ENCODE measurements around the gene HELT.

HELT gene

DNA sequence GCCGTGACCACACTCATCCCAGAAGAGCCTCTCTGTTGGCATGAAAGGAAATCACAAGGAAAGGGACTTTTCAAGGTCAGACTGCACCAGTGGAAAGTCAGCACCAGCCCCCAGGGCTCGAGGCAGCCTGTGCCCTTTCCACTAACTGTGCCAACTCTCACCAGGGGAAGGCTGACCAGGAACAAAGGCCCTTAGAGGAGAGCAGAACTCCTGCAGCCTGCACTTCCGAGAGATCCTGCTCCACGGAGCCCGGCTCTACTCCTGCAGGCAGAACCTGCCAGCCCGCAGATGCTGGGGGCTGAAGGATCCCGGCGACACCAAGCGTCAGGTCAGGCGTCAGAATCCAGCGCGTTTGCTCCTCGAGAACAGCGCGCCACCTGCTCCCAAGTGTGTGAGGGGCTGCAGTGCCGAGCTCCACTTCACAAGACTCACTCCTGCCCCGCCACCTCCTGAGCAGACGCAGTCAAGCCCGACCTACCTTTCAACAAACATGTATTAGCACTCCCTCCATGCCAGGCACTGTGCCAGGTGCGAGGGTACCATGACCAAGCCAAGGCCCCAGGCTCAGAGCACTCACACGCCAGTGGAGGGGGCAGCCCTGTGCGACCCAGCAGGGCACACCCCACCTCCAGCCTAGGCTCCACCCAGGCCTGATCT lies 13.6 kb upstream of the HELT start:
- DNase-seq: no peak

DNA sequence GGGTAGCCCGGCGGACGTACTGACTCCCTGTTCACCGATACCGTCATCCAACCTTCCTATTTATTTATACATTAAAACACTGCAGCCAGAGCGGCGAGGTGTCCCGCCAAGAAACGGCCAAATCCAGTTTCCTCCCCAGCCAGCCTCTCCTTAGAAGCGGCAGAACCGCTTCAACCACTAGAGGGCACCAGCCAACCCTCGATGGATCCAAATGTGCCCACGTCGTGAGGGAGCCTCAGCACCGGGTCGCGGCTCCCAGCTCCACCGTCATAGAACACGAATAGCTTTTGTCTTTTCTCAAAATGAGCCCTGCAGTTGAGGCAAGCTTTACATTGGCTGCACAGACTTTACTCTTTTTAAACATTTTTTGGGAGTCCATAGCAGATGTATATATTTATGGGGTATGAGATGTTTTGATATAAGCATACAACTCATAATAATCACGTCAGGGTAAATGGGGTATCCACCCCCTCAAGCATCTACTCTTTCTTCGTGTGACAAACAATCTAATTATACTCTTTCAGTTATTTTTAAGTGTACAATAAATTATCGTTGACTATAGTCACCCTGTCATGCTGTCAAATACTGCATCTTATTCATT lies 13.0 kb upstream of the HELT start:
- DNase-seq: peak; percentile 81

DNA sequence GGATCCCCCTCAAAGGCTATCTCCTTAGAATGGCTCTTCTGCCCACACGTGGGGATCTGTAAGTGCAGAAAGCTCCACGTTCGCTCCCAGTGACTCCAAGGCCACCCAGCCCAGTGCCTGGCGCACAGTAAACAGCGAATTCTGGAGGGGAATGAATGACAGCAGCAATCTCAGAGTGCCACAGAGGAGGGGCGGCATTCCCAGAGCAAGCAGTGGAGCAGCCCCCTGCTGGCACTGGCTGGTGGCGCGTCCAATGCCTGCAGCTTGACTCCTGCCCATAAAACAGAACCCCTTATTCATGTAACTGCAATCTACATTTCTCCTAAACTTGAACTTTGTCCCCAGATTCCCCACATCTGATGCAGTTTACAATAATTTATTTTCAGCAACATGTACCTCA lies 6.9 kb upstream of the HELT start:
- DNase-seq: peak; percentile 36

DNA sequence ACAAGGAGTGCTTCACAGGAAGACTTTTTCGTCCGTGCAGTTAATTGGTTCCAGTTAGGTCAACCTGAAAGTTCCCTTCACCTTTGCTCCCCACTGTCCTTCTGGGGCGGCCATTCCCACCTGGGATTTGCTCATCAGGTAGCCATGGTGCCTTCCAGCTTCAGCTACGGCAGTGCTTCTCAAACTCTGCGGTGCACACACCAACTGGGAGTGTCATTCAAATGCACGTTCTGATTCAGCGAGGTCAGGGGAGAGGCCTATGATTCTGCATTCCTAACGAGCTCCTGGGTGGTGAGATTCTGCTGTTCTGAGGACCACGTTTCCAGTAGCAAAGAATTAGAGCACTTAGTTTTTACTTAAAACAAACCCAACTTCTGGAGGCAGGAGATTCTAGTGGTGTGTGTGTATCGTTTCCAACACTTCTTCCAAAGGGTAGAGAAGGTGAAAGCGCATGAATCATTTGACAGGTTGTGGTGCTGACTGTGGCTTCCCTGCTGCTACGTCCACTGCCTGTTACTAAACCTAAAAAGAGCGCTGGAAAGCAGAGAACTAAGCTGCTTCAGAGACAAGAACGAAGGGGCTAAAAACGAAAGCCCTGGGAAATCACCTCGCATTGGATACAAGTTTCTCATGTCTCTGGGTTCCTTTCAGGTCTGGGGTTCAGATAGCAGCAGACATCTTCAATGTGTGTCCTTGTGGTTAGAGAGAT lies 4.7 kb upstream of the HELT start:
- no peak for DNase-seq

DNA sequence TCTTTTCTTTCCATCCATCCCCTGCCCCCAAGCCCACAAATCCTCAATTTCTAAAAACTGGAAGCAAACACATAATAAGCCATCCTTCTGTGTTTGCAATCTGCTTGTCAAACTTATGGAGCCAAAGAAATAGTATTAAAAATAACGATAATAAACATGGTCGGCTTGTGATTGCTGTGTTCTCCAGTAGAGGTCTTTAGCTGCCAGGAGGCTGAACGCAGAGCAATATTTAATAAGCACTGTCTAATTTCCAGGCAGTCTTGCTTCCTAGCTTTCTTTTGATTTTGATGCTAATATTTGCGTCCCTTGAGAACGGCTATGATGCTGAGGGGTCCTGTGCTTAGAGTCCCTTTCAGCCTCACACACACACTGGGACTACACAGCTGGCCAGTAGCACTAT lies 3.2 kb upstream of the HELT start:
- DNase-seq: no peak

DNA sequence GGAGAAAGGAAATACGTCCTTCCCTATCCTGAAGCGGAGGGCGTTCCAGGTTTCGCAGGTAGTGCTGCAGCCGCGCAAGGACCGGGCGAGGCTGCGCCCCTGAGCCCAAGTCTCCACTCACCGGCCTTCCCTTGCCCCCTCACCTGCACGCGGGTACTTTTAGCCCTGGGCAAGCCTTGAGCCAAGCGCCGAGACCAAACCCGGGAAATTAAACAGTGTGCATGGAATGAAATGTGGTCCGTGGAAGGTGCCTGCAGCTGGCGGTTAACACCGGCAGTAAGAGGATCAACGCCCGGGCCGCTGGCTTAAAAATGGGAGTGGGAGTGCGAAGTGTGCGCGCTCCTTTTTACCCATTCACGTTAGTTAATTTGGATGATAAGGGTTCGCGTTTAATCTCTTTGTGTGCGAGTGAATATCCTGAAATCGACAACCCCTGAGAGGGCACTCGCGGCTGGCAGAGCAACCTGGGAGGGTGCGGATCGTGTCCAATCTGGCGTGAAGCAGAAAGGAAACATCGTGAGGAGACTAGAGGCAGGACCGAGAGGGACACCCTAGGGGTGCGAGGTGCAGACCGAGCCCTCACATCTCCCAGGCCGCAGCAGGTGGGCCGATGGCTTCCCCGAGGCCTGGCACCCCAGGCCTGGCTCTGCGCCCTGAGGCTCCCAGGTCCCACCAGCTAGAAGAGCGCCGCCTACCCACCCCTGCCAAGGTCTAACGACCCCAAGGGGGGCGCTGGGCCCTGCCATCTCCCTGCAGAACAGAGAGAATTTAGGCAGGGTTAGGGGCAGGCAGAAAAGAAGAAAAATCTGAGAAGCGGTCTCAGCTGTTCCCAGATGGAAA lies 2.0 kb upstream of the HELT start:
- no peak for DNase-seq

DNA sequence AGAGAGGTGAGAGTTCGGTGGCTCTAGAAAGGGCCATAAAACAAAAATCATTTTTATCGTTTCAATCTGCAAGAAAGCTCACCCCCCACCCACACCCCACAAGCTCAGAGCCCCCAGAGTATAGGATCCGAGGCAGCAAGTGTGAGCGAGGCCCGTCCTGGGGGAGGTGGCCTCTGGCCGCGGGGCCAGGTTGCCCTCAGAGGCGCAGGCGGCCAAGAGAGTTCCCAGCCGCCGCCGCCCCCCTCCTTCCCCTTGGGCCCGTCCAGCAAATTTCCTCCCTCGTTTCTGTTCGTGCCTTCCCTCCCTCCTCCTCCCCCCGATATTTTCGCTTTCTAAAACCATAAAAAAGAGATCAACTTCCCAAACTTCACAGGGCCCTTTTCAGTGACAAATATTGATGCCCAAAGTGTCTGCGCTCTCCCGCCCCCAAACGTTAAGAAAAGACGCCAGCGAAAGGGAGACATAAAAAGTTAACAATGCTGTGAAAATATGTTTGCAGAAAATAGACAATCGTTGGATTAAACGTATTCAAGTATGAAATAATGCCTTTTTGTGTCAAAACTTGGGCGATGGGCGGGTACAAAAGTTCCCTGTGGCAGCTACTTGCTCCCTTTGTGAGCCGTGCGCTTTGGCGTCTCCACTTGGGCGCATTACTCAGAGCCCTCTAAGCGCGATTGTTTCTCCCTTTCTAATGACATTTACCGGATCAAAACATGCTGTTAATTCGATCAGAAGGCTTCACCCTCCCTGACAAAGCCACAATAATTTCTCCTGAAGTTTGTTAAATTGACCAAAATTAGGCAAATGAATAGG lies 1.1 kb upstream of the HELT start:
- DNase-seq: no peak

DNA sequence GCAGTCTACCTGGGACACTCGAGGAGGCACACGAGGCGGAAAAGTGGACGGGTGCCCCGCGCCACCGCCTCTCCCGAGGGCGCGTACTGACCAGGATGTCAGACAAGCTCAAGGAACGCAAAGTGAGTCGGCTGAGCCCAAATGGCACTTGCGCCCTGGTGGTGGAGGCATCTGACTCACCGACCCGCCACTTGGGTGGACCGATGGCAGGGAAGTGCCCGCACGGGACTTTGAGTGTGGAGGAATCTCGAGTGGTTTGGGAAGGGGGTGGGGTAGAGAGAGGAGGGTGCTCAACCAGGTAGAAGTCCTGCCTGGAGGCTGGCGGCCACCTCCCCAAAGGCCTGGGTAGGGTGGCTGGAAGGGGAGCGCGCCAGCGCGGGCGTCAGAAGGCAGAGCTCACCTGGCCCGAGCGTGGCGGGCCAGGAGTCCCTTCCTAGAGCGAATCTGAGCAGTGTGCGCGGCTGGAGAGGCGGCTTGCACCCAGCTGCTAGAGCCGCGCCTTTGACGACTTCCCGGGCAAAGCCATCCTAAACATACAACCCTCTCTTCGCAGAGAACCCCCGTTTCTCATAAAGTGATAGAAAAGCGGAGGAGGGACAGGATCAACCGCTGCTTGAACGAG lies 655 bp downstream of the HELT start:
- no peak for DNase-seq

DNA sequence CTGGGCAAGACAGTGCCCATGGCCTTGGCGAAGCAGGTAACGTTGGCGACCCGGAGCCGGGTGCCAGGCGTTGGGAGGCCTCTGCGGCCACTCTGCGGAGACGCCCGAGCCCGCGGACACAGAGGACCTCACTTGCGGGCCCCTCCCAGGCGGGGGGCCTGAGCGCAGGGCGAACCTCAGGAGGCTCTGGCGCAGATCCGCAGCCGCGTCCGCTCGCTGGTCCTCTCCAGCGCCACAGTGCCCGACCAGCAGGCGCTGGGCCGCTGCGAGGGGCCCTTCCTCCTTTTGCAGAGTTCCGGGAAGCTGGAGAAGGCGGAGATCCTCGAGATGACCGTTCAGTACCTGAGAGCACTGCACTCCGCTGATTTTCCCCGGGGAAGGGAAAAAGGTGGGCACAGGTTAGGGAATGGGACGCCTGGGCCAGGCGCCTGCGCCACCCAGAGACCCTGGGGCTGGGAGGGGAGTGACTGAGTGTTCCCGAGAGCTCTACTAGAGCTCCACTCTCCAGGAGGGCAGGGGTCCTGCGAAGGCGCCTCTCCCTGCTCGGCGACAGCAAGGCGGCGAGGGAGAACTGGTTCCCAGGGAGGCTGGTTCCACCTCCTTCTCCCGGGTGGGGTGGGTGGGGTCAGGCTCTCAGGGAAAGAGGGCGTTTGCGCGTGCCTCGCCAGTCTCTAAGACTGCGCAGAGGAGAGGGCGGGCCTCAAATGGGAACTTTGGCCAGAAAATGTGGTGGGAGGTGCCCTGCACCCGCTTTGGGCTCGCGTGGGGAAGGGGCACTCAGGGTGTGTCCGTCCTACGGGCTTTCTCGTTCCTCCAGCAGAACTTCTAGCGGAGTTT lies 1.4 kb downstream of the HELT start:
- no peak for DNase-seq

DNA sequence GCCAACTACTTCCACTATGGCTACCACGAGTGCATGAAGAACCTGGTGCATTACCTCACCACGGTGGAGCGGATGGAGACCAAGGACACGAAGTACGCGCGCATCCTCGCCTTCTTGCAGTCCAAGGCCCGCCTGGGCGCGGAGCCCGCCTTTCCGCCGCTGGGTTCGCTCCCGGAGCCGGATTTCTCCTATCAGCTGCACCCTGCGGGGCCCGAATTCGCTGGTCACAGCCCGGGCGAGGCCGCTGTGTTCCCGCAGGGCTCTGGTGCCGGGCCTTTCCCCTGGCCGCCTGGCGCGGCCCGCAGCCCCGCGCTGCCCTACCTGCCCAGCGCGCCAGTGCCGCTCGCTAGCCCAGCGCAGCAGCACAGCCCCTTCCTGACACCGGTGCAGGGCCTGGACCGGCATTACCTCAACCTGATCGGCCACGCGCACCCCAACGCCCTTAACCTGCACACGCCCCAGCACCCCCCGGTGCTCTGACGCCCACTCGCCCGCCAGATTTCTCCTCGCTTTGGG lies 2.1 kb downstream of the HELT start:
- no peak for DNase-seq

DNA sequence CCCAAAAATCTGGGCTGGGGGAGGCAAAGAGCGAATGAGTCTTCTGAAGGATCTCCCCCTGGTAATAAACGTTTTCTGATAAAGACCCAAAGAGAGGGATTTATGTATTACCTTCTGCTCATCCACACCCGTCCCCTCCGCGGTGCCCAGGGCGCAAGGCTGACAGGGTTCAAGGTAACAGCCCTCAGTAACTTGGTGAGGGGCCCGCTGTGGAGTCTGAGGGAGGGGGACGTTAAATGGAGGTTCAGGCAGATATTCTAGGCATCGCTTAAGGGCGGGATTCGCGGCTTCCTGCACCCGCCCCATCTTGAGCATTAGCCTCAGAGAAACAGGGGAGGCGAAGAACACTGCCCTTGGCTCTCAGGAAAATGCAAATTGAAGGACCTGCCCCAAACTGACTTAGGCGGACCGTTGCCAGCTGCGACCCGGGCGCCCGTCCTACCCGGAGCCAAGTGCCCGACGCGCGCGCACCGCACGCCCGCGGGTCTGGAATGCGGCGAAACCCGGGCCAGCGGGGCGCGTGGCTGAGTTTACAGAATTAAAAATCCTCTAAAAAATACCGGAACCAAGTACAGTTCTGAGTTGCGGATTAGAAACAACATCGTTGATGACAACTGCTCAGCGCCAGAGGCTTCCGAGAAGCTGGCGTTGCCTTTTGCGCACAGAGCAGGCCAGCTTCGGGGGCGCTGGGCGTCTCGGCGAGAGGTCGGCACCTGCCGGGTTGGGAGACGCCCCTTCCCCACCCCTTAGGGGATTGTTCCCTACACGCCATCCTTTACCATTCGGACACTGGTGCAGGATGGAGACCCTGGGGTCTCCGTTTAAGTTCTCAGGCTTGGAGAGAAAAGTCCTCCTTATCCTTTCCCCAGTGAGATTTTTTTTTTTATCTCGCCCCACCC lies 2.8 kb downstream of the HELT start:
- DNase-seq: no peak

DNA sequence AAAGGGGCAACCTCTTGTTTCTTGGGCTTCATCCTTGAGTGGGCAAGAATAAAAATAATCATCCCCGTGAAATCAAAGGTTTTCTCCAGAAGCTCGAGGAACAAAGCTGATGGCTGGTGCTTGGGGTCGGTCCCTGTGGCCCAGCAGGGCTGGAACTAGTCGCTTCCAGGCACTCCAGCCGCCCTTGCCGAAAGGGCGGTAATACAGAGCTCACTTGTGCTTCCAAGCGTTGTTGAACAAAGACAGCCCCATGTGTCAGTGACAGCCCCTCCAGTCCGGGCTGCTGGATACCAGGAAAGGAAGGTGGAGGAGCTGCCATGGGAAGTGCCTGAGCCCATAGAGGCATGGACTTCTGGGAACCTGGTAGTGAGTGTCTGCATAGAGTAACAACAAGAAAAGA lies 5.2 kb downstream of the HELT start:
- DNase-seq: no peak

DNA sequence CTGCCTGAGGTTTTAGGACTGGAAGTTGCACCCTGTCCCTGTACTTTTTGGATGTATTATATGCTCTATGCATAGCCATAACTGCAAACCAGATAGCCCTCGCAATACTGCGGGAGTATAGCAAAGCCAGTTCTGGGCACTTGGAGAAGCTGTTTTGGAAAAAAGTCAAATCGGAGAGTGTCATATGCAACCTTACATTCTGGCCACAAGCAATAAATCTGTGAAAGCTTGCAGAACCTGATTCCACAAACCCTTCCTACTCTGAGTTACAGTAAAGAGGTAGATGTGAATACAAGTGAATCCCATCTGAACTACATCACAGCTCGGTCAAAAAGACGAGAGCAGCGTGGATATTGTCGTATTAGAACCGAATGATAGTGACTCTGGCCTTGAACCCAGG lies 10.3 kb downstream of the HELT start:
- no peak for DNase-seq

DNA sequence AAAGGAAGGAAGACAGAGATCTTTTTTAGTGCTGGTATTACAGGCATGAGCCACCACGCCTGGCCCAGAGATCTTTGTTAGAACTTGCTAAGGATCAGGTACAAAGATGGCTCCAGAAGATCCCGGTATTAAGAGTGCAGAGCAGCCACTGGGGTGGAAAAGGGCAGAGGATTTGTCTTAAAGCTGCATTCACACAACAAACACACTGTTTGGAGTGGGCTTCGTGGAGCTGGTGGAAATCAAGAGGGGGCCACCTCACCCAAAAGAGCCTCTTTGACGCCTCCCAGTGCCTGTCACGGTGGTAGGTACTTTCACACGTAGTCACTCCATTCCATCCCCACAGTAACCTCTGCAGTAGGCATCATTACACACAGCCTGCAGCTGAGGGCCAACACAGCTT lies 13.3 kb downstream of the HELT start:
- no peak for DNase-seq

DNA sequence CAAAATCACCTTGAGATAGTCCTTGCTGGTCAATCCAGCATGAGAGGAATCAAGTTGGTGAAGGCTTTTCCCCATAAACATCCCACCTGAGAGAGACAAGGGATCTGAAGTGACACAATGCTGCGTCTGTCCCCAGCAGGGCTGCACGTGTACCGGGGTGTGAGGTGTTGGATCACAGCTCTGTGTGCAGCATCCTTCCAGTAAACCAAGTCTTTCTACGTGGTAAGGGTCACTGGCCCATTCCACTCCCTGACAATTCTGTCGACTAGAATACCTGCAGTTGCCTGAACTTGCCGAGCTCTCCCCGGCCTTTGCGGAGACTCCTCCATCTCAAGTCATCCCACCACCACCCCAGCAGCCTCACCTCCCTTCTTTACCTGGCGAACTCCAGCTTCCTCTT lies 14.8 kb downstream of the HELT start:
- DNase-seq: no peak

DNA sequence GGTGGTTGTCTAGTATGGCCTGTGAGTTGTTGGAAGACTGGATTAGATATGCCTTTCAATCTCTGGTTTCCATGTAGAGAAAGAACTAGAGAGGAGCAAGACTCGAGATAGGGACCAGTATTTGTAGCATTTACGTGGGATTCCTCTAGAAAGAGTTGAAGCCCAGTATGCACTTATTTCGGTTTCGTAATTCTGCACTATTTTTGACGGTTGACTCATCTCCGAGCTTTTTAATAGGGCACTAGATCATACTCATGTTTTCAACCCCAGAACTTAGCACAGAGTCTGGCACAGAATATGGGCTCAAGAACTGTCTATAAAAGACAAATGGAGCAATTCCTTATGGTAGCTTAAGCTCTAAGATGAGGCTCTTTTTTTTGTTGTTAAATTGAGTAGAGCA lies 15.7 kb downstream of the HELT start:
- DNase-seq: no peak

DNA sequence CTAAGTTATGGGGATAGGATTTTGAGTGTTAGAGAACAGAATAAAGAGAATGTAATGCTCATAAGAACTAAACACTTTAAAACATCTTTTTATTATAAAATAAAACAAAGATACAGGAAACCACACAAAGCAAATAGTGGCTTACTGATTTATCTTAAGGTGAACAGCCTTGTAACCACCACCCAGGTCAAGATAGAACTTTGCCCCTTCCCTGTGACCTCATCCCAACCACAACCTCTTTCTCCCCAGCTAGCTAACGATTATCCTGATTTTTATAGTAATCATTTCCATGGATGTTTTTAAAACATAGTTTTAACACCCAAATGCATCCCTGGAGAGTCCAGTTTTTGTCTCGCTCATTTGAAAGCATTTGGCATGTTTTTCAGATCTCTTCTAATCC lies 17.0 kb downstream of the HELT start:
- no peak for DNase-seq

DNA sequence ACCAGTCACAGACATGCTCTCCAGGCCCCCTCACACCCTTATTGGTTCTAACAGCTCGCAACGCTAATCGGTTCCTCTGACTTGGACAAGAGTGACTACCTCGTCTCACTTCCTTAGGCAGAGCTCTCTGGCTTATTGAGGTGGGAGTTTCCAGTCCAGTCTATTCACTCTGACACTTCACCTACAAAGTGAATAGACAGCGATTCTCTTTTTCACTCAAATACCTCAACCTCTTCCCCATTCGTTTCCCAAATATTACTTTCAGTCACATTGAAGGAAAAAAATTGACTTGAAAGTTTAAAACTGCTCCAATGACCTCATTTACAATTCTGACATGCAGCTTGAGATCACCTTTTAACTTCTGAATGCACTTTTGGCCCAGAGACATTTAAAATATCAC lies 17.7 kb downstream of the HELT start:
- no peak for DNase-seq

DNA sequence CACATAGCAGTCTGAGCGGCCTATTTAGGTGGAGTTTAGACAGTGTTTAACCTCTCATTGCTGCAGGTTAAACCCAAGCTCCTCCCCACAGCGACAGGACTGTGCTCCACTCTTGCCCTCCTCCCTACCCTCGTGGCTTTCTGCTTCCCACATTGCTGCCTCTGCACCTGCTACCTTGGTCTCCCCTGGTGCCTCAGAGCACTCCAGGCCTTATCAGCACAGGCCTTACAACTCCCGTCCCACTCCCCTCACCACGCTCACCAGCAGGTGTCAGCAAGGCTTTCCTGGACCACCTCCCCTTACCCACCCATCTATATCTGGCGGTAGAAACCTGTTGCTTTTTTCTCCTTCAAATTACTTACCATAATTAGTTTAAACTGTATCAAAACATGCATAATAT lies 18.6 kb downstream of the HELT start:
- no peak for DNase-seq

Measured in stimulated activated CD4-positive, alpha-beta T cell treated with anti-CD3 and anti-CD28 coated beads, Interleukin-4, amount 100 ng/mL, for 1 hour (primary cell).